DMS 273 treated with DMSO at 0.1 percent for 48 hours (cell line): ENCODE results near the gene VASH1.
"Not testable (repeated sequence)": the region's sequence is repeated elsewhere in the genome, so short reads cannot be mapped to it uniquely, and the experiment has no call there.

Experiments
- DNase-seq: peaks from one replicate; lab custom pipeline; 2025; lab: John Stamatoyannopoulos, UW

VASH1 gene

GRCh38 chr14:76761136-76761959 lies at the start of gene VASH1:
Gene VASH1 (plus strand): TSS chr14:76761468. CDS start chr14:76762822, 1,354 bp downstream.
- no peak for DNase-seq

- DNase-seq, result no peak
Observed at GRCh38 chr14:76713121-76713520, 48.1 kb upstream of the VASH1 start.

GRCh38 chr14:76714470-76714869 lies 46.8 kb upstream of the VASH1 start:
- DNase-seq, result no peak

- no peak for DNase-seq
Observed at GRCh38 chr14:76715101-76715500, 46.2 kb upstream of the VASH1 start.

- peak; percentile 70 for DNase-seq
Observed at GRCh38 chr14:76715511-76716081, 45.7 kb upstream of the VASH1 start.

GRCh38 chr14:76716285-76716684 lies 45.0 kb upstream of the VASH1 start:
- DNase-seq, result no peak

- no peak for DNase-seq
Observed at GRCh38 chr14:76717508-76718290, 43.6 kb upstream of the VASH1 start.

- no peak for DNase-seq
Observed at GRCh38 chr14:76718306-76719040, 42.8 kb upstream of the VASH1 start.

GRCh38 chr14:76719666-76720065 lies 41.6 kb upstream of the VASH1 start:
- DNase-seq, result no peak

GRCh38 chr14:76720382-76720813 lies 40.9 kb upstream of the VASH1 start:
- DNase-seq, result peak; percentile 30

GRCh38 chr14:76721506-76721905 lies 39.8 kb upstream of the VASH1 start:
- not testable (repeated sequence) for DNase-seq

- no peak for DNase-seq
Observed at GRCh38 chr14:76724651-76725550, 36.4 kb upstream of the VASH1 start.

GRCh38 chr14:76726551-76726970 lies 34.7 kb upstream of the VASH1 start:
- no peak for DNase-seq

- no peak for DNase-seq
Observed at GRCh38 chr14:76727384-76727783, 33.9 kb upstream of the VASH1 start.

- DNase-seq, result no peak
Observed at GRCh38 chr14:76727901-76728300, 33.4 kb upstream of the VASH1 start.

GRCh38 chr14:76729258-76729657 lies 32.0 kb upstream of the VASH1 start:
- no peak for DNase-seq

GRCh38 chr14:76729953-76730505 lies 31.2 kb upstream of the VASH1 start:
- DNase-seq, result no peak

- not testable (repeated sequence) for DNase-seq
Observed at GRCh38 chr14:76734501-76734900, 26.8 kb upstream of the VASH1 start.

GRCh38 chr14:76736514-76736913 lies 24.8 kb upstream of the VASH1 start:
- no peak for DNase-seq

GRCh38 chr14:76741074-76741473 lies 20.2 kb upstream of the VASH1 start:
- DNase-seq, result no peak

- no peak for DNase-seq
Observed at GRCh38 chr14:76742185-76742584, 19.1 kb upstream of the VASH1 start.
